Dermis blood vessel endothelial cell (primary cell): ENCODE data around the gene ACAP2. TPM values are rescaled to one million over a fixed set of nuclear protein-coding genes. Genes with fewer than 3 reads are reported as not detected.

Experiments
- DNase-seq: peaks from one replicate; pipeline ENCODE4 v3.0.0; 2010
- total RNA-seq: library from RNA; depleted of rRNA; stranded (reverse); fragments of >200 nt; gene quantifications from 2 replicates; pipeline ENCODE4 v1.2.3, GENCODE V29; 2014

The ACAP2 gene
- total RNA-seq, 1 donor from 2014 or later, result 66.9 TPM

GRCh38 chr3:195258449-195259153 lies 184.2 kb downstream of the ACAP2 start:
- DNase-seq, result peak; percentile 37

GRCh38 chr3:195257454-195258448 lies 185.1 kb downstream of the ACAP2 start:
- peak; percentile 43 for DNase-seq

- no peak for DNase-seq
Observed at GRCh38 chr3:195256639-195257453, 186.0 kb downstream of the ACAP2 start.

DNA sequence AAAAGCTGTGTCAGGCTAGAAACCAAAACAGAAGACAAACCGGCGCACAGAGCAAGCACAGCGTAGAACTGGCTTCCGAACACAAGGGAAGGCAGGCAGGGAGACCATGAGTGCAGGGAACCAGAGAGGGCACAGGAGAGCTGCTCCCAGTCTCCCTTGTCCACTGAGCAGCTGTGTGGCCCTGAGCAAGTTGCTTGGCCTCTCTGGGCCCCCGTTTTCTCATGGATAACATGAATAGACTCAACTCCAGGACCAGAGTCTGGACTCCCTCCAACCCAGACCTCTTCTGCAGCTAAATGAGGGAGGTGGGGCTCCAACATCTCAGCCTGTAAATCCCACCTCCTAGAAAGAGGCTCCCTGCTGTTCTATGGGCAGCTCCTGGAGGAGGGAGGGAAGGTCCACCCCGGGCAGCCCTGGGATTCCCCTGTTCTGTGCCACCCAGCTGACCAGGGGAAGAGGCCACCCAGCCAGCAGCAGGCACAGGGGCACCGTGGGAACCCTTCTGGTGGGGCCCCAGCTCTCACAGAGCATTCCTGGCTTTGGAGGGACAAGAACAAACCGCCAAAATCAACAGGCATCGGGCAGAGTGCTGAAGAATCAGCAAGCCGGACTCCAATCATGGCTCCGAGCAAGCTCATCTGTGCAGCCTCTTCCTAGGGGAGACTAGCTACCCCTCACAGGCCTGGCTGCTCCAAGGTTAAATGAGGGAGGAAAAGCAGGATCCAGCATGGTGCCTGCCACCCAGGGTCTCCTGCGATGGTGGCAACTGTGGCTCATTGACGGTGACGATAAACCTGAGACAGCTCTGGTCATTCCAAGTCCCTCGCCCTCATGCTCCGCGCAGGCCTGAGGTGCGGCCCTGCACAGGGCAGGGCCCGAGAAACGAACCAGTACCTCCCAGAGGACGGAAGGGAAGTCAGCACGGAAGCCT lies 187.0 kb downstream of the ACAP2 start:
- no peak for DNase-seq

GRCh38 chr3:195255176-195255500 lies 187.7 kb downstream of the ACAP2 start:
- no peak for DNase-seq

GRCh38 chr3:195254454-195255175 lies 188.2 kb downstream of the ACAP2 start:
- DNase-seq, result no peak

DNA sequence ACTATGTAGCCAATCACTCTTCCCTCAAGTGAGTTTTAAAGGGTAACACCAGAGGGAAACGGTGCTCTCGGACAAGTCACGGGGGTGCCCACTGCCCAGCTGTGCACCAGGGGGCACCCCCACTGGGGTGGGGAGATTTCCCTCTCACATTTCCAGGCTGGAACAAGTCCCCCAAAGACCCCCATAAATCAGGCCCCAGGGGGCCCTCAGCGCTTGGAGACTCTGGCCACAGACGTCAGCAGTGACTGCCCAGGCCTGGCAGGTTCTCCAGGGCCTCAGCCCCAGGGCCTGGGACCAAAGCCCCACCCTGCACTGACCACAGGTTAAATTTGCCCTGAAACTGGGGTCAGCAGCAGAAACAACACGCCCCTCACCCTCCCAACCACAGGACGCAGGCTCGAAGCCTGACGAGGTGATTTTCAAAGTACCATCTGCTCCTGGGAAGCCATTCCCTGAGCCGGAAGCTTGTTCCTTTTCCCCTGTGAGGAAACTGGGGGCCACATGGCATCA lies 188.8 kb downstream of the ACAP2 start:
- no peak for DNase-seq

DNA sequence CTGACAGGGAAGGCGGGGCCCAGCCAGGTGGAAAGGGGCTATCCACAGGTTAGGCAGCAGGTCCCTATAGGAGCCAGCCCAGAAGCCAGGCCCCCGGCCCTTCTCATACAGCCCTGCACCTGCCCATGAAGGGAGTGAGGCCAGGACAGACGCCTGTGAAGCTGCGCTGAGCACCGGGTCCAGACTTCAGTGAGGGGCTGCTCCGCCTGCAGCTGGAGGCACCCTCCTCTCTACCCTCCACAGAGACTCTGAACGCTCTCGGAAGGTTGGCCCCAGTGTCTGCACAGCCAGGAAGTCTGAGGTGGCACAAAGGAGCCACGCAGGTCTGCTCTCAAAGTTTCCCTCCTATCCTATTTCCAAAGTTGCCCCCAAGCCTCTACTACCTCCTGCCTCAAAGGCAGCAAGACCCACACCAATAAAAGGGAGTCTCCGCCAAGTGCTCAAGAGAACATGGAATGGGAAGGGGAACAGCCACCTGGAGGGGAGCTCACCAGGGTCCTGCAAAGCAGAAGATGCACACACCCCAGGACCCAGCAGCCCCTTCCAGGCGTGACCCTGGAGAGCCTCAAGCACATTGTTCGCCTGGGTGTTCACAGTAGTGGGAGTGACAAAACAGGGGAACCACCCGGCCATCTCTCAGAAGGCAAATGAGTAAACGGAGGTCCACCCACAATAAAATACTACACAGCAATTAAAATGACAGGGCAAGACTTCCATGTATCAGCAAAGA lies 191.3 kb downstream of the ACAP2 start:
- DNase-seq, result no peak

DNA sequence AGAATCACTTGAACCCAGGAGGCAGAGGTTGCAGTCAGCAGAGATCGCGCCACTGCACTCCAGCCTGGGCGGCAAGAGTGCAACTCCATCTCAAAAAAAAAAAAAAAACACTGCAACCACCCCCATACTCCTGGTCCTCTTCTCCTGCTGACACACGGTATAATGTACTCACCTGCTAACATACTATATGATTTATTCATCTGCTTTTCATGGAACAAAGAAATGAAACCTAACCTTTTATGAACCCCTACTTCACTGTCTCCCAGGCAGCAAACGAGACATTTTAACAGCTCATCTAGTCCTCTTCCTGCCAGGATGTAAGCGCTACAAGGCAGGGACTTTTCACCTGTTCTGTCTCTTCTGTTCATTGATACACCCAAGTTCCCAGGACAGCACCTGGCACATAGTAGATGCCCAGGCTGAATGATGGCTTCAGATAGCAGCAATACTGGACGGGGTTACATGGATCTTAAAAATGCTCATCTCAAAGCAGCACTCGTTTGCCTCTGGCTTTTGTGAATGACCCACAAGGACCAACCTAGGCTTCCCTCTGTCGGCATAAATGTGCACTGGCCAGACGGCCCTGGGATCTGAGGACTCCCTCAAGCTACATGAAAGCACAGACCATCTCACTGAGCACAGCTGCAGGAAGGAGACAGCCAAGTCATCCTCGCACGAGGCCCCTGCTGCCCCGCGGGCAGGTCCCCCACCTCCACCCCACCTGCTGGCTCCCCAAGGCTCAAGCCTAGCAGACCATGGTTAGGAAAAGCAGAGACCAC lies 192.2 kb downstream of the ACAP2 start:
- DNase-seq, result peak; percentile 80

DNA sequence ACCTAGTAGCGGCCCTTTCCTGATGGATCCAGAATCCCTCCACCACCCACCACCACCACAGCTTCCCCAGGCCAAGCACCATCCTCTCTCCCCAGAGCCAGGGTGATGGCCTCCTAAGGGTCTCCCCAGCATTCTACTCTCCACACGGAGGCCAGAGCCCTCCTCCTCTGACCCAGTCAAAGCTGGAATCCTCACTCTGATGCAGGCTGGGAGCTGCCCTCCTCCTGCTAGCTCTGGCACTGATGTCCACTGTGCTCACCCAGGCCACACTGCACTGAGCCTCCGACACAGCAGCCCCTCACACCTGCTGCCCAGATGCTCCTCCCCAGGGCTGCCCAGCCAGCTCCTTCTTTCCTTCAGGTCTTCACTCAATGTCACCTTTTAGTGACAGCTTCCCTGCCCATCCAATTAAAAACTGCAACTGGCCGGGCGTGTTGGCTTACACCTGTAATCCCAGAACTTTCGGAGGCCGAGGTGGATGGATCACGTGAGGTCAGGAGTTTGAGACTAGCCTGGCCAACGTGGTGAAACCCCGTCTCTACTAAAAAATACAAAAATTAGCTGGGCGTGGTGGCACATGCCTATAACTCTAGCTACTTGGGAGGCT lies 192.9 kb downstream of the ACAP2 start:
- no peak for DNase-seq

DNA sequence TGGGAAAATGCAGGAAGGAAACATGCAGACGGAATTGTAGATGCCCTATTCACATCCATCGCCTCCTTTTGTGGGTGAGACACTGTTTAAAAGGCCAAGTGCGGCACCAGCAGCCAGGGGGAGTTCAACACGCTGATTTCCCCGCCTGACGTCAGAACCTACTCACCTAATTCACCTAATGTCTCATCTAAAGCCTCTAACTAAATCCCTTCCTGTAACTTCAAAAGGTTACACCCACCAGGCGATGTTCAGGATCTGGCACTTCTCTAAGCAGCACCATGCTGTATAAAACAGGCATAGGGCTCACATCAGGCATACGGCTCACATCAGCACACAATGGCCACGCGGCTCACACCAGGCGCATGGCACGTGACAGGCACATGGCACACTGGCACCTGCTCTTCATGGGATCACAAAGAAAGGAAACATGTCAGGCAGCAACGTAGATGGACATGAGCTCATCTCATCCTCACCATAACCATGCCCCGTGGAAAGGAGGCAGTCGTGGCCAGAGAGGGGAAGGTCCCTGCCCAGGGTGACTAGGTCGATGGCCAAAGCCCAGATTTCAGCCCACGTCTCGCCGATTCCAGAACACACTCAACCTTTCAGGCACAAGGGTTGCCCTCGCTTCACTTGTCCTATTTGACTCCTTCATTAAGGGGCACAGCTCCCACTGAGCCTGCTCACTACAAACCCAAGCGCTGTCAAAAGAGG lies 193.6 kb downstream of the ACAP2 start:
- DNase-seq, result peak; percentile 26

- DNase-seq, result peak; percentile 41
Observed at GRCh38 chr3:195248281-195248680, 194.5 kb downstream of the ACAP2 start.

GRCh38 chr3:195247863-195248189 lies 195.0 kb downstream of the ACAP2 start:
- DNase-seq, result no peak

DNA sequence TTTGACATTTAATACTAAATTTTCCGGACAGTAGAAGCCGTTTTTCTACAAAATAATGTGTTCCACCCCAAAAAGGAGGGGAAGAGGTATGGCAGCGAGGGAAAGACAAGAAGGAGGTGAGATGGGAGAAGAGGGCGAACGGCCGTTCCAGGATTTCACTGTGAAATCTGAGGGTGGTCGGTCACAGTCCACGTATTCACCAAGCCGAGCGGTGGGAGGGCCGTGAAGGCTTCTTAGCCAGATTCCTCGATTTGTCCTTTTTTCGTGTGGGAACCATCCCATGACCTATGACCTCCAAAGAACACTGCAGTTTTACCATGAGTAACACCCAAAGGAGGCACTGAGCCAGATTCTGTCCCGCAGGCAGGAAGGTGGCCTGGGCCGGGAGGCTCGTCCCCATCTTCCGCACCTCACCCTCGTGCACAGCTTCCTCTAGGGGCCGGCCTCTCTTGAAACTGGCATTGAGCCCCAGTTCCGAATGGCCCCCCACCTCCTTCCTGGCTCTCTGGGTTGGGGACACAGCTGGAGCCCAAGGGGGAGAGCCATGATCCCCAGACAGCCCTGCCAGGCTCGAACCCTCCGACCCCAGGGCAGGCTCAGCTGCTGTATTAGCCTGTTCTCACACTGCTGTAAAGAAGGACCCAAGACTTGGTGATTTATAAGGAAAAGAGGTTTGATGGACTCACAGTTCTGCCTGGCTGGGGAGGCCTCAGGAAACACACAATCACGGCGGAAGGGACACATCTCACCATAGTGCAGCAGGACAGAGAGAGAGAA lies 195.5 kb downstream of the ACAP2 start:
- no peak for DNase-seq

DNA sequence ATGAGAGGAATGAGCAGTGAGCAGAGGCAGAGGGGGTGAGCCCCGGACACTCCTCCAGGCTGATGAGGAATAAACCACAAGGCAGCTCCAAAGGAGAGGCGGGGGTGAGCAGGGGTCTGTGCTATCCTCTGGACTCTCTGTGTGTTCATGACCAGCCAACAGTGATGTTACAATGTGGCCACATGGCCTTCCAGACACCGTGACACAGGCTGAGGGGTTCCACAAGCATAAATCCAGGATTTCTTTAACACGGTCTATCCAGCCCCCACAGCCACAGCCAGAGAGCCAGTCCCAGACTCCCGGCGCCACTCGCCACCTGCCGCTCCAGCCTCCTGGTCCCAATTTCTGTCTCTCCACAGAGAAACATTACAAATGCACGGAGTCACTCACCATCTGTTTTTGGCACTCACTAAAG lies 196.2 kb downstream of the ACAP2 start:
- no peak for DNase-seq

DNA sequence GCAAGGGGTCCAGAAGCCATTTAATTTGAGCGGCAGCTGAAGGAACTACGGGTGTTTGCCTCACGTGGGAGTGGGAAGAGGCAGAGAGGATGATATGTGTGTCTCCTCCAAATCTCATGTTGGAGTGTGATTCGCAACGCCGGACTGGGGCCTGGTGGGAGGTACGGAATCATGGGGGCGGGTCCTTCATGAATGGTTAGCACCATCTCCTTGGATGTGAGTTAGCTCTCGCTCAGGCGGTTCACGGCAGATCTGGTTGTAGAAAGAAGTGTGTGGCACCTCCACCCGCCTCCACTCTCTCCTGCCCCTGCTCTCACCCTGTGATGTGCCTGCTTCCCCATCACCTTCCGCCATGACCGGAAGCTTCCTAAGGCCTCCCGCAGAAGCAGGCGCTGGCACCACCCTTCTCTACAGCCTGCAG lies 197.3 kb downstream of the ACAP2 start:
- DNase-seq, result no peak

DNA sequence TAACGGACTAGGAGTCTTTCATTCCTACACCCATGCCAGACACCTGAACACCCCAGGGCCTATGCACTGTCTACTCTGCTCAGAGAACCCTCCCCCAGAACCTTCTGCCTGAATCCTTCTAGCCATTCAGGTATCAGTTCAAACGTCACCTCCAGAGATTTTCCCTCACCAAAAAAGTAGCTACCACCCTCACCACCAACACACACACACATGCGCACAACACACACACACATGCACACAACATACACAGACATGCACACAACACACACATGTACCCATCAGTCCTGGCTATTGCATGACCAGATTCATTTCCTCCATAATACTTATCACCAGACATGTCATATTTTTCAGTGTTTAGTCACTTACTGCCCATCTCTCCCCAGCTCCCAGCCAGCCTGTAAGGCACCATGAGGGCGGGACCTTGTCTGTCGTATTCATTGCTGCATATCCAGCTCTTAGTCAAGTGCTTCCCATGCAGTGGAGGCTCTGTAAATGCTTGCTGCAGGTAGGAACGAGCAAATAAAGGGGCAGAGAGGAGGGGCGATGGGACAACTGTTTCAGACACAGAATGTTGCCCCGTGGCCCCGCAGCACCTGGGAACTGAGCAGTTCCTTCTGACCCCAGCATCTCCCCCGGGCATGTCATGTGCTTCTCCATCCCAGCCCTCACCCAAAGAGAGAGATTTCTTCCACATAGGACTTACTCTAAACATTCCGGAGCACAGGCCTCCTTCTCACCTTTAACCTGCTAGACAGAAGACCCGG lies 201.0 kb downstream of the ACAP2 start:
- no peak for DNase-seq
